ENCODE measurements around the gene KRTAP5-1.
"Not testable (repeated sequence)": the region's sequence is repeated elsewhere in the genome, so short reads cannot be mapped to it uniquely, and the experiment has no call there.

DNA sequence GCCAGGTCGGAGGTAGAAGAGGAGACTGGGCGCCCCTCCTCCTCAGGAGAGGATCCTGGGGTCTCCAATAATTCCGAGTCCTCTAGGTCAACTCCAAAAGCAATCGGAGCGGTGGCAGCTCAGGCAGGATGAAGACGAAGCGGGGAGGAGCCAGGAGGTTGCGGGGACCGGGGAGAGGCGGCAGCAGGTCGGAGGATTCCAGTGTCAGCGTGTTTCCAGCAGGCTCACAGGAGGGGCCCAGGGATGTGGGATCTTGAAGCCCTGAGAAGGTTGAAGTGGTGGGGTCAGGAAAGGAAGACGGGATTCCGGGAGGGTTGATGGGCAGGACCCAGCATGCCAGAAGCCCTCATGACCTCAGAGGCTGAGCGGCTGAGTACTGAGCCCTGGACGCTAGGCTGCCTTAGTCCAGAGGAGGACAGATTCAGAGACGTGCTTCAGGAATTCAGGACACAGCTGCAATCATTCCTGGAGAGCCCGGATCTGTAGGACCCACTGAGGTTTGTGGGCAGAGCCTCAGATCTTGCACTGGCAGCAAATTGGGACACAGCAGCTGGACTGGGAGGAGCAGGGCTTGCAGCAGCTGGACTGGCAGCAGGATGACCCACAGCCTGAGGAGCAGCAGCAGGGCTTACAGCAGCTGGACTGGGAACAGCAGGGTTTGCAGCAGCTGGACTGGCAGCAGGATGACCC, 22.2 kb upstream of the KRTAP5-1 start:
- TF ChIP-seq NR2F1 (conservative IDR thresholded peaks at IDR 0.05); JUND (IDR thresholded peaks at IDR 0.05; ENCODE audit: low read depth, low read length); HDGF (IDR thresholded peaks at IDR 0.05); CTCF (IDR thresholded peaks at IDR 0.05 in 2 of 3, conservative IDR thresholded peaks at IDR 0.05 in 1 of 3; ENCODE audit: control insufficient read depth in 2 of 3, extremely low read depth in 1 of 3, insufficient read depth in 1 of 3, low read depth in 3 of 3, low read length in 3 of 3); RFX5 (IDR thresholded peaks at IDR 0.05; ENCODE audit: low read depth, low read length); ESRRA (IDR thresholded peaks at IDR 0.05; ENCODE audit: low read length); POLR2A (IDR thresholded peaks at IDR 0.05; ENCODE audit: low read depth, low read length): not testable (repeated sequence)
- TF ChIP-seq, protein P1, sequence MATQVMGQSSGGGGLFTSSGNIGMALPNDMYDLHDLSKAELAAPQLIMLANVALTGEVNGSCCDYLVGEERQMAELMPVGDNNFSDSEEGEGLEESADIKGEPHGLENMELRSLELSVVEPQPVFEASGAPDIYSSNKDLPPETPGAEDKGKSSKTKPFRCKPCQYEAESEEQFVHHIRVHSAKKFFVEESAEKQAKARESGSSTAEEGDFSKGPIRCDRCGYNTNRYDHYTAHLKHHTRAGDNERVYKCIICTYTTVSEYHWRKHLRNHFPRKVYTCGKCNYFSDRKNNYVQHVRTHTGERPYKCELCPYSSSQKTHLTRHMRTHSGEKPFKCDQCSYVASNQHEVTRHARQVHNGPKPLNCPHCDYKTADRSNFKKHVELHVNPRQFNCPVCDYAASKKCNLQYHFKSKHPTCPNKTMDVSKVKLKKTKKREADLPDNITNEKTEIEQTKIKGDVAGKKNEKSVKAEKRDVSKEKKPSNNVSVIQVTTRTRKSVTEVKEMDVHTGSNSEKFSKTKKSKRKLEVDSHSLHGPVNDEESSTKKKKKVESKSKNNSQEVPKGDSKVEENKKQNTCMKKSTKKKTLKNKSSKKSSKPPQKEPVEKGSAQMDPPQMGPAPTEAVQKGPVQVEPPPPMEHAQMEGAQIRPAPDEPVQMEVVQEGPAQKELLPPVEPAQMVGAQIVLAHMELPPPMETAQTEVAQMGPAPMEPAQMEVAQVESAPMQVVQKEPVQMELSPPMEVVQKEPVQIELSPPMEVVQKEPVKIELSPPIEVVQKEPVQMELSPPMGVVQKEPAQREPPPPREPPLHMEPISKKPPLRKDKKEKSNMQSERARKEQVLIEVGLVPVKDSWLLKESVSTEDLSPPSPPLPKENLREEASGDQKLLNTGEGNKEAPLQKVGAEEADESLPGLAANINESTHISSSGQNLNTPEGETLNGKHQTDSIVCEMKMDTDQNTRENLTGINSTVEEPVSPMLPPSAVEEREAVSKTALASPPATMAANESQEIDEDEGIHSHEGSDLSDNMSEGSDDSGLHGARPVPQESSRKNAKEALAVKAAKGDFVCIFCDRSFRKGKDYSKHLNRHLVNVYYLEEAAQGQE (IDR thresholded peaks at IDR 0.05; ENCODE audit: low read depth, low read length), result not testable (repeated sequence)
